Activated CD8-positive, alpha-beta T cell treated with anti-CD3 and anti-CD28 coated beads, Interleukin-2, amount 10 ng/mL, durations not matched to agents 7 days and 5 days (primary cell): ENCODE results near the gene OPA3. TPM values are rescaled to one million over a fixed set of nuclear protein-coding genes. Genes with fewer than 3 reads are reported as not detected.

Source experiments
- ATAC-seq: fragments of 150-1000 bp; cut with Tn5 transposase; one replicate; pipeline ENCODE4 v1.10.0; 2021; ENCODE audit warnings: moderate library complexity
- CTCF ChIA-PET: fragments of 350-600 bp; sonication (Branson Sonifier 250); formaldehyde crosslinking; loops from one replicate; lab custom pipeline; 2021; ENCODE audit warnings: antibody characterized with exemption; lab: Charles Lee
- POLR2A ChIA-PET: fragments of 350-600 bp; sonication (Branson Sonifier 250); formaldehyde crosslinking; loops from one replicate; lab custom pipeline; 2021; ENCODE audit warnings: antibody characterized with exemption; lab: Charles Lee
- DNase-seq: peaks from one replicate; pipeline ENCODE4 v3.0.0-alpha.2; 2020
- H3K27ac Mint-ChIP-seq: one replicate; pipeline ENCODE4 v1.8.0; 2021; ENCODE audit warnings: mild to moderate bottlenecking, mixed read lengths
- H3K27me3 Mint-ChIP-seq: one replicate; pipeline ENCODE4 v1.8.0; 2021; ENCODE audit warnings: low read depth, mixed read lengths
- H3K36me3 Mint-ChIP-seq: one replicate; pipeline ENCODE4 v1.8.0; 2021; ENCODE audit warnings: low read depth, mixed read lengths
- H3K4me1 Mint-ChIP-seq: one replicate; pipeline ENCODE4 v1.8.0; 2021; ENCODE audit warnings: low read depth, mixed read lengths
- H3K4me3 Mint-ChIP-seq: one replicate; pipeline ENCODE4 v1.8.0; 2021; ENCODE audit warnings: mild to moderate bottlenecking, mixed read lengths
- H3K9me3 Mint-ChIP-seq: one replicate; pipeline ENCODE4 v1.8.0; 2022; ENCODE audit warnings: mixed read lengths; ENCODE audit not compliant: insufficient read depth
- total RNA-seq, 2 experiments: library from RNA; stranded (reverse); gene quantifications; one replicate each; pipeline ENCODE4 v1.2.3, GENCODE V29; 2021

OPA3 gene
- total RNA-seq, 2 experiments from 2014 or later = 13.4 to 14.9 TPM

DNA sequence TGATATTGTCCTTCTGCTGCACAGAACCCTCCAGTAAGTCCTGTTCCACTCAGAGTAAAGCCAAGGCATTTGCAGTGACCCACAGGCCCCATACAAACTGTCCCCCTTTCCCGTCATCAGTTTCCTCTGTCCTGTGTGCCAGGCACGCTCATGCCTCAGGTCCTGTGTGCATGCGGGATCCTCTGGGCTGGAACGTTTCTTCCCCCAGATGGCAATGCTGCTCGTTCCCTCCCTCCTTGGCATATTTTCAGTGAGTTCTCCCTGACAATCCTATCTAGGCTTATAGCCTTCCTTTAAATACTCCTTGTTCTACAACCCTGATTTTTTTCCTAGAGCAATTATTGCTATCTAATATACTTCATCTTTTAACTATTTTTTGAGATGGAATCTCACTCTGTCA is 5.7 kb downstream of the OPA3 start:
- ATAC-seq (no peak), DNase-seq (no peak)
- H3K27ac Mint-ChIP-seq = no peak overlapping the region
- no peak overlapping the region for H3K4me3 Mint-ChIP-seq
- POLR2A ChIA-PET = no interaction called here
- CTCF ChIA-PET = no interaction called here
- H3K9me3 Mint-ChIP-seq = no peaks in the 10 kb centered on the region
- peaks cover 12% of the 10 kb centered on the region for H3K4me1 Mint-ChIP-seq
- H3K27me3 Mint-ChIP-seq = no peaks in the 10 kb centered on the region
- H3K36me3 Mint-ChIP-seq = peaks cover 15% of the 10 kb centered on the region

- H3K27me3 Mint-ChIP-seq = no peaks in the 10 kb centered on the region
- CTCF ChIA-PET = interaction anchor here (0.6 kb wide), 1 partner anchor 192 kb away, joined by 3 read pairs; the partner anchor contains the start of gene SIX5
- no peaks in the 10 kb centered on the region for H3K9me3 Mint-ChIP-seq
- ATAC-seq (no peak), DNase-seq (no peak)
- peaks cover 7% of the 10 kb centered on the region for H3K4me1 Mint-ChIP-seq
- POLR2A ChIA-PET = no interaction called here
- H3K36me3 Mint-ChIP-seq = peaks cover 9% of the 10 kb centered on the region
- H3K27ac Mint-ChIP-seq = no peak overlapping the region
- no peak overlapping the region for H3K4me3 Mint-ChIP-seq
These were observed 7.3 kb downstream of the OPA3 start for GRCh38 chr19:45577111-45577905.

DNA sequence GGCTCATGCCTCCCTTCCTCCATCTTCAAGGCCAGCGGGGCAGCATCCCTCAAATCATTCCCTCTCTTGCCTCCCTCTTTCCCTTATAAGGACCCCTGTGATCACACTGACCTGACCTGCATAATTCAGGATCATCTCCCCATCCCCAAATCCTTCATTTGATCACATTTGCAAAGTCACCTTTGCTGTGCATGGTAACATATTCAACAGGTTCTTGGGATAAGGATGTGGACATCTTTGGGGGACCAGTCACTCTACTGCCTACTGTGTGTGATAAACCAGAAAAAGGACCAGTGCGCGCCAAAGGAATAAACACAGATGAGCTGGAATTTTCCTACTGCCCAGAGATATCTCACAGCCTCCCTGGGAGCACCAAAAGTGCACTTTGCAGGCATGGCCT is 7.9 kb downstream of the OPA3 start:
- Mint-ChIP-seq H3K27ac (no peak overlapping the region), H3K9me3 (no peaks in the 10 kb centered on the region), H3K4me3 (no peak overlapping the region), H3K4me1 (peaks cover 6% of the 10 kb centered on the region), H3K27me3 (no peaks in the 10 kb centered on the region), H3K36me3 (peaks cover 7% of the 10 kb centered on the region)
- DNase-seq (no peak), ATAC-seq (no peak)
- ChIA-PET CTCF (no interaction called here), POLR2A (no interaction called here)

DNA sequence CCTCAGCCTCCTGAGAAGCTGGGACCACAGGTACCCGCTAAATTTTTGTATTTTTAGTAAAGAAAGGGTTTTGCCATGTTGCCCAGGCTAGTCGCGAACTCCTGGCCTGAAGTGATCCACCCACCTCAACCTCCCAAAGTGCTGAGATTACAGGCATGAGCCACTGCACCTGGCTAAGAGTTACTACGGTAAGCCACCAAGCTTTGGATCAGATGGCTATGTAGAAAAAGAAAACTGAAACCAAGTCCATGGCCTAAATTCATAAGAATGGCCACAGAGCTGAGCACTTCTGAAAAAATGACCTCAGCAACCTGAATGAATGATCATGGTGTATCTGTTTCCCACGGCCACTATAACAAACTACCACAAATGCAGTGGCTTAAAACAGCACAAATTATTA is 9.4 kb downstream of the OPA3 start:
- POLR2A ChIA-PET = interaction anchor here (0.6 kb wide), 1 partner anchor 196 kb away, joined by 4 read pairs; no protein-coding TSS in a partner anchor

DNA sequence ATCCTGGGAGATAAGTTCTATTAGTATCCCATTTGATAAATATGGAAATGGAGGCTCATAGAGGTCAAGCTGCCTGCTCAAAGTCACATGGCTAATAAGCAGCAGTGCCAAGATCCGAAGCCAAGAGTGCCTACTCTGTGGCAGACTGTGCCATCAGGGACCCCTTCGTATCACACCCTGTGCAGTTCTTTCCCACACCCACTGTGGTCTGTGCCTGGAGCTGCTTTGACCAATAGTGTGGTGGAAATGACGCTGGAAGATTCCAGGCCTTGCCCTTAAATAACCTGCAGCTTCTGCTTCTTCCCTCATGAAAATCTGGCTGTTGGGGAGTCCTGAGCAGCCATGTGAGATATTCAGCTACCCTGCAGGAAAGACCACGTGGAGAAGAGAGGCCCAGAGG is 10.1 kb downstream of the OPA3 start:
- Mint-ChIP-seq H3K27ac (no peak overlapping the region), H3K27me3 (no peaks in the 10 kb centered on the region), H3K4me1 (peaks cover 12% of the 10 kb centered on the region), H3K9me3 (no peaks in the 10 kb centered on the region), H3K4me3 (no peak overlapping the region), H3K36me3 (no peaks in the 10 kb centered on the region)
- CTCF ChIA-PET = no interaction called here
- POLR2A ChIA-PET = interaction anchor here (0.6 kb wide), 1 partner anchor 196 kb away, joined by 4 read pairs; no protein-coding TSS in a partner anchor
- ATAC-seq (no peak), DNase-seq (no peak)

More for the DNA sequence above, 9.4 kb downstream of the OPA3 start:
- Mint-ChIP-seq H3K4me3 (no peak overlapping the region), H3K36me3 (no peaks in the 10 kb centered on the region), H3K27me3 (no peaks in the 10 kb centered on the region), H3K9me3 (no peaks in the 10 kb centered on the region), H3K4me1 (peaks cover 6% of the 10 kb centered on the region), H3K27ac (no peak overlapping the region)
- DNase-seq (no peak), ATAC-seq (no peak)
- CTCF ChIA-PET = no interaction called here

GRCh38 chr19:45571457-45572220 is 13.0 kb downstream of the OPA3 start:
- H3K4me1 Mint-ChIP-seq = peaks cover 7% of the 10 kb centered on the region
- H3K27me3 Mint-ChIP-seq = no peaks in the 10 kb centered on the region
- CTCF ChIA-PET = interaction anchor here (1.0 to 2.0 kb wide), 4 partner anchors 13 to 87 kb away, joined by 3 to 9 read pairs (median 4); no protein-coding TSS in a partner anchor
- no peak for DNase-seq
- H3K9me3 Mint-ChIP-seq = no peaks in the 10 kb centered on the region
- no peak overlapping the region for H3K4me3 Mint-ChIP-seq
- H3K27ac Mint-ChIP-seq = no peak overlapping the region
- ATAC-seq = no peak
- POLR2A ChIA-PET = no interaction called here
- H3K36me3 Mint-ChIP-seq = no peaks in the 10 kb centered on the region

DNA sequence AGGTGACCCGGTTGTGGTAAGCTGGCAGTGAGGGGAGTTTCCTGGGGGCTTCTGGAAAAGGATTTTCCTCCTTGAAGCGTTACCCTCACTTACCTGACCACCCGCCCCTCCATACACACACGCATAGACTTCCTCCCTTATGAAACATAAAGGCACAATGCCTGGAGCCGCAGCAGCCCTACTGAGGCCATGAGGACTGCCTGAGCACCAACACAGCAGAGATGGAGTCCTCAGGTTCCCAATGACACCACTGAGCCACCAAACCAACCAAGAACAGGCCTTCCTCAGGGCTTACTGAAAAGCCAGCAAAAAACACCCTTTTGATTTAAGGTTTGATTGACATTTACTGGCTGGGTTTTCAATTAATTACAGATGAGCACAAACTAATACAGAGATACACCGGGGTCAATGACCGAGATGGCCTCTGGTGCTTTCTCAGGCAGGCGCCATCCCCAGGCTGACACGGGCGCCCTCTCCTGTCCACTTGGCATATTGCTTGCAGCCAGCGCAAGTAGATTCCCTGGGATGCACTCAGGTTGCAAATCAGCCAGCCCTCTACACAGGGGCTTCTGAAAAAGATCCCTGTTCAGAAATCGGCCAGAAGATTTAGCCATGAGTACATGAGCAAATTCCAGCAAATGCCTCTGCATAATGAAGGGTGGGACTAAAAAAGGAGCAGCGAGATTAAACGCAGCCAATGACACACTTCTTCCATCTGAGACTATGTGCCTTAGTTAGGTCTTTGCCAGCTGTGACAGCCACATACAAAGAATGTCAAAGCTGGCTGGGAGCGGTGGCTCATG is 14.8 kb downstream of the OPA3 start:
- ChIA-PET POLR2A (no interaction called here), CTCF (interaction anchor here (0.6 to 2.0 kb wide), 4 partner anchors 11 to 231 kb away, joined by 3 to 9 read pairs (median 3); partner anchors contain the start of gene SIX5)
- Mint-ChIP-seq H3K27ac (peak overlapping the region; percentile 52), H3K27me3 (no peaks in the 10 kb centered on the region), H3K4me3 (no peak overlapping the region), H3K36me3 (no peaks in the 10 kb centered on the region), H3K9me3 (no peaks in the 10 kb centered on the region), H3K4me1 (peaks cover 7% of the 10 kb centered on the region)
- DNase-seq (peak; percentile 69), ATAC-seq (peak; percentile 63)

- H3K9me3 Mint-ChIP-seq = no peaks in the 10 kb centered on the region
- no peak for DNase-seq
- peaks cover 16% of the 10 kb centered on the region for H3K4me1 Mint-ChIP-seq
- no peak overlapping the region for H3K4me3 Mint-ChIP-seq
- no peaks in the 10 kb centered on the region for H3K36me3 Mint-ChIP-seq
- POLR2A ChIA-PET = no interaction called here
- CTCF ChIA-PET = interaction anchor here (1.3 to 2.7 kb wide), 2 partner anchors 11 to 84 kb away, joined by 5 to 15 read pairs; no protein-coding TSS in a partner anchor
- ATAC-seq = no peak
- H3K27me3 Mint-ChIP-seq = no peaks in the 10 kb centered on the region
- no peak overlapping the region for H3K27ac Mint-ChIP-seq
These were observed 15.9 kb downstream of the OPA3 start for GRCh38 chr19:45568732-45569131.

- Mint-ChIP-seq H3K9me3 (no peaks in the 10 kb centered on the region), H3K27ac (no peak overlapping the region), H3K27me3 (no peaks in the 10 kb centered on the region), H3K4me3 (no peak overlapping the region), H3K36me3 (no peaks in the 10 kb centered on the region), H3K4me1 (peaks cover 26% of the 10 kb centered on the region)
- CTCF ChIA-PET = interaction anchor here (0.8 to 2.7 kb wide), 3 partner anchors 10 to 89 kb away, joined by 3 to 15 read pairs (median 5); no protein-coding TSS in a partner anchor
- POLR2A ChIA-PET = no interaction called here
- ATAC-seq (no peak), DNase-seq (no peak)
These were observed 17.0 kb downstream of the OPA3 start for GRCh38 chr19:45567609-45568008.

DNA sequence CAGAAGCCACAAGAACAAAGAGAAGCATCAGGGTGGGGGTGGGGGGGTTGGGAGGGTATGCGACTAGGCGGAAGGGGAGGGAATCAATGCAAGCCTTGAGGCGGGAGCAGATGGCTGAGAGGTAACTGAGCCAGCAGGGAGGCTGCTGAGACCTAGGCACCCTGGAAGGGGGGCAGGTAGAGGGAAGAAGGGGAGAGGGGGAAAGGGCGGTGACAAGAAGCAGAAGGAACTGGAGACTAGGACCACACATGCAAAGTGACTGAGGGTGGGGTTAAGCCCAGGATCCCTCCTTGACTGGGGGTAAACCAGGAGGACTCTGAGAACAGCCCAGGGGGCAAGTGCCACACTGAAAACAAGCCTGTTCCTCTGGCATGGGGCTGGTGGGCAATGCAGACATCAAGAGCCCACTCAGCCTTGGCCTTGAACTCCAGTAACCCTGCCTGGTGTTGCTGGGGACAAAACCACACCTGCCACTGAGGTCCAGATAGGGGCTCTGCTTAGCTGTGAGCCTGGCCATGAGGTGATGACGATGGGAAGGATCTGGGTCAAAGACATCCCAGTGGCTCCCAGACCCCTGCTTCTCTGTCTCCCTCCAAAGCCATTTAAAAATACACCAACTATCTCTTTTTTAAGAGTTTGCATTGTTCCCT is 20.3 kb downstream of the OPA3 start:
- H3K27ac Mint-ChIP-seq = peak overlapping the region; percentile 80
- no peak overlapping the region for H3K4me3 Mint-ChIP-seq
- CTCF ChIA-PET = interaction anchor here (0.7 to 2.3 kb wide), 3 partner anchors 38 to 86 kb away, joined by 3 to 7 read pairs (median 3); no protein-coding TSS in a partner anchor

DNA sequence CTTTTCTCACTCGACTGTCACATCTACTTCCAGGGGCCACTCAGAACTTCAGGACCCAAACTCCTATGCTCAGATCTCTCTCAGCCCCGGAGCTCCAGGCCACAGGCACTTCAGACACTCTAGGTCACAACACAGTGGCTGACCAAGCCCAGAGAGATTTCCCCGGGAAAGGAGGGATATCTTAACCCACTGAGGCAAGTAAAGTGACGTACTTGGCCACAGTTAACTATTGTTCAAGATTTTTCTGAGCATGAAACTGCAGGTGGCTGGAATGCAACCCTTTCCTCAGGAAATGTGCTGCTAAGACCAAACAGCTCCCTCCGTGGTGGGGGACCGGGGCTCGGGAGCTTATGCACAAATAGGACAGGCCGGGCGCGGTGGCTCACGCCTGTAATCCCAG is 23.9 kb downstream of the OPA3 start:
- POLR2A ChIA-PET = no interaction called here
- ATAC-seq = no peak
- Mint-ChIP-seq H3K27ac (no peak overlapping the region), H3K4me3 (no peak overlapping the region), H3K36me3 (peaks cover 4% of the 10 kb centered on the region), H3K9me3 (no peaks in the 10 kb centered on the region), H3K27me3 (no peaks in the 10 kb centered on the region), H3K4me1 (peaks cover 39% of the 10 kb centered on the region)
- CTCF ChIA-PET = no interaction called here
- DNase-seq = no peak

More for the DNA sequence above, 20.3 kb downstream of the OPA3 start:
- H3K27me3 Mint-ChIP-seq = no peaks in the 10 kb centered on the region
- H3K4me1 Mint-ChIP-seq = peaks cover 29% of the 10 kb centered on the region
- H3K9me3 Mint-ChIP-seq = no peaks in the 10 kb centered on the region
- POLR2A ChIA-PET = interaction anchor here (1.2 kb wide), 1 partner anchor 10 kb away, joined by 3 read pairs; no protein-coding TSS in a partner anchor
- H3K36me3 Mint-ChIP-seq = peaks cover 4% of the 10 kb centered on the region
- no peak for ATAC-seq
- DNase-seq = no peak
